Thoracic aorta (tissue), 2 donors: ENCODE results near the gene RFTN1. TPM values are rescaled to one million over a fixed set of nuclear protein-coding genes. Genes with fewer than 3 reads are reported as not detected.

Source experiments
- ATAC-seq: fragments of 150-250 bp; one replicate; pipeline ENCODE4 v1.8.0; 2017; ENCODE audit warnings: low read depth; ENCODE audit not compliant: insufficient number of reproducible peaks, low FRiP score
- DNase-seq: peaks from one replicate; pipeline ENCODE4 v3.0.0-alpha.2; 2020; ENCODE audit warnings: low spot score
- H3K27ac ChIP-seq, 2 donors: fragments of 200-600 bp; sonication (generic); 1 replicate in 1 of 2; 2 replicates in 1 of 2; pipeline ENCODE4 v1.5.1; 2016; ENCODE audit warnings: mild to moderate bottlenecking in 2 of 2, moderate library complexity in 2 of 2
- H3K27me3 ChIP-seq: fragments of 200-600 bp; sonication (generic); replicated peaks from 2 replicates; pipeline ENCODE4 v1.6.0; 2016; ENCODE audit warnings: mild to moderate bottlenecking; ENCODE audit not compliant: insufficient read depth
- H3K36me3 ChIP-seq: fragments of 200-600 bp; sonication (generic); one replicate; pipeline ENCODE4 v1.5.1; 2016
- H3K4me1 ChIP-seq, 2 donors: fragments of 200-600 bp; sonication (generic); 1 replicate in 1 of 2; 2 replicates in 1 of 2; pipeline versions ENCODE4 v1.5.1 to v1.6.0; 2016; ENCODE audit warnings: low read depth in 2 of 2, mild to moderate bottlenecking in 1 of 2; ENCODE audit not compliant: control insufficient read depth in 1 of 2
- H3K4me3 ChIP-seq: fragments of 200-600 bp; sonication (generic); 2 replicates; pipeline ENCODE4 v1.5.1; 2016; ENCODE audit warnings: mild to moderate bottlenecking
- H3K9me3 ChIP-seq: fragments of 200-600 bp; sonication (generic); 2 replicates; pipeline ENCODE4 v1.5.1; 2016
- CTCF ChIP-seq: fragments of 200-600 bp; sonication (generic); IDR thresholded peaks from one replicate; pipeline ENCODE4 v1.5.1; 2019; ENCODE audit warnings: antibody characterized with exemption
- total RNA-seq, 2 donors: library from RNA; depleted of rRNA; stranded (reverse); fragments of >200 nt; gene quantifications; one replicate each; pipeline versions ENCODE4 v1.1.0 to v1.2.3, GENCODE V29; 2016

Gene RFTN1
- total RNA-seq, 2 donors from 2014 or later, result 69.7 to 108 TPM

GRCh38 chr3:16500911-16501310, 12.6 kb downstream of the RFTN1 start:
- H3K9me3 ChIP-seq, result no peaks in the 10 kb centered on the region
- DNase-seq (no peak), ATAC-seq (no peak)
- H3K27me3 ChIP-seq, result no peaks in the 10 kb centered on the region
- H3K36me3 ChIP-seq, result no peaks in the 10 kb centered on the region
- H3K4me1 ChIP-seq, result peaks cover 9 to 45% of the 10 kb centered on the region in 2 donors
- no peak overlapping the region for H3K4me3 ChIP-seq
- no peak overlapping the region for H3K27ac ChIP-seq
- TF ChIP-seq CTCF, result no peak

GRCh38 chr3:16500093-16500492, 13.4 kb downstream of the RFTN1 start:
- no peaks in the 10 kb centered on the region for H3K27me3 ChIP-seq
- H3K9me3 ChIP-seq, result no peaks in the 10 kb centered on the region
- no peak for TF ChIP-seq CTCF
- H3K27ac ChIP-seq, result no peak overlapping the region
- DNase-seq (no peak), ATAC-seq (no peak)
- peaks cover 16 to 53% of the 10 kb centered on the region in 2 donors for H3K4me1 ChIP-seq
- no peaks in the 10 kb centered on the region for H3K36me3 ChIP-seq
- no peak overlapping the region for H3K4me3 ChIP-seq

GRCh38 chr3:16499351-16499750, 14.1 kb downstream of the RFTN1 start:
- DNase-seq (no peak), ATAC-seq (no peak)
- H3K4me3 ChIP-seq, result no peak overlapping the region
- no peaks in the 10 kb centered on the region for H3K36me3 ChIP-seq
- no peak overlapping the region for H3K27ac ChIP-seq
- TF ChIP-seq CTCF, result no peak
- no peaks in the 10 kb centered on the region for H3K9me3 ChIP-seq
- no peaks in the 10 kb centered on the region for H3K27me3 ChIP-seq
- peaks cover 21 to 58% of the 10 kb centered on the region in 2 donors for H3K4me1 ChIP-seq

- TF ChIP-seq CTCF, result no peak
- Histone ChIP-seq H3K36me3 (no peaks in the 10 kb centered on the region), H3K4me1 (peaks cover 25 to 50% of the 10 kb centered on the region in 2 donors), H3K4me3 (no peak overlapping the region), H3K27me3 (no peaks in the 10 kb centered on the region), H3K9me3 (no peaks in the 10 kb centered on the region), H3K27ac (no peak overlapping the region)
- ATAC-seq, result no peak
- no peak for DNase-seq
Measured at GRCh38 chr3:16498130-16498890, 15.2 kb downstream of the RFTN1 start.

- no peak for ATAC-seq
- Histone ChIP-seq H3K27ac (no peak overlapping the region), H3K4me1 (peaks cover 25 to 44% of the 10 kb centered on the region in 2 donors)
Measured at GRCh38 chr3:16496408-16497222, 16.9 kb downstream of the RFTN1 start.

More at GRCh38 chr3:16496408-16497222, 16.9 kb downstream of the RFTN1 start:
- Histone ChIP-seq H3K27me3 (no peaks in the 10 kb centered on the region), H3K4me3 (no peak overlapping the region), H3K9me3 (no peaks in the 10 kb centered on the region), H3K36me3 (peaks cover 3% of the 10 kb centered on the region)
- no peak for TF ChIP-seq CTCF
- DNase-seq, result no peak
